ENCODE results near the gene CRADD. TPM values are rescaled to one million over a fixed set of nuclear protein-coding genes. Genes with fewer than 3 reads are reported as not detected.

The CRADD gene
- total RNA-seq, 1 experiment from 2014 or later = 10.1 TPM

DNA sequence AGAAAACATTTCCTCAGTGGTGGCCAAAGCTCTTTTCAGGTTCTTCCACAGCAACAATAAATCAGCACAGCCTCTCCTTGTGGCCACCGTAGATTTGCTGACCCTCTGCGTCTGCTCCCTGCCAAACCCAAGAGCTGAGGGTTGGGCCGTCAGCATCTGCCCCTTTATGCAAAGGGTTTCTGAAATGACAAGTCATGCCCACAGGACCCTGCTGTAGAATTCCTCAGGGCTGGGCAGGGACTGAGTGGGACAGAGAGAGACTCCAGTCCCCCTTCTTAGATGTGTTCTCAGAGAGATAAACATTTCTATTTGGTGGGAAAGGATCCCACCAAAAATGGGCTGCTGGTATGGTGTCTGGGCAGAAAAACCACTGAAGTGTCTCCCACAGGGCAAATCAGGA lies 238.2 kb downstream of the CRADD start:
- no peak overlapping the region for H3K4me3 Mint-ChIP-seq (ENCODE audit: low read depth, unreplicated experiment)
- TF ChIP-seq, protein P1, sequence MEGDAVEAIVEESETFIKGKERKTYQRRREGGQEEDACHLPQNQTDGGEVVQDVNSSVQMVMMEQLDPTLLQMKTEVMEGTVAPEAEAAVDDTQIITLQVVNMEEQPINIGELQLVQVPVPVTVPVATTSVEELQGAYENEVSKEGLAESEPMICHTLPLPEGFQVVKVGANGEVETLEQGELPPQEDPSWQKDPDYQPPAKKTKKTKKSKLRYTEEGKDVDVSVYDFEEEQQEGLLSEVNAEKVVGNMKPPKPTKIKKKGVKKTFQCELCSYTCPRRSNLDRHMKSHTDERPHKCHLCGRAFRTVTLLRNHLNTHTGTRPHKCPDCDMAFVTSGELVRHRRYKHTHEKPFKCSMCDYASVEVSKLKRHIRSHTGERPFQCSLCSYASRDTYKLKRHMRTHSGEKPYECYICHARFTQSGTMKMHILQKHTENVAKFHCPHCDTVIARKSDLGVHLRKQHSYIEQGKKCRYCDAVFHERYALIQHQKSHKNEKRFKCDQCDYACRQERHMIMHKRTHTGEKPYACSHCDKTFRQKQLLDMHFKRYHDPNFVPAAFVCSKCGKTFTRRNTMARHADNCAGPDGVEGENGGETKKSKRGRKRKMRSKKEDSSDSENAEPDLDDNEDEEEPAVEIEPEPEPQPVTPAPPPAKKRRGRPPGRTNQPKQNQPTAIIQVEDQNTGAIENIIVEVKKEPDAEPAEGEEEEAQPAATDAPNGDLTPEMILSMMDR (IDR thresholded peaks at IDR 0.05; ENCODE audit: unreplicated experiment) = no peak
- CTCF ChIA-PET = no interaction called here
- H3K27me3 Mint-ChIP-seq (ENCODE audit: unreplicated experiment) = no peaks in the 10 kb centered on the region
- no peak overlapping the region for H3K27ac Mint-ChIP-seq (ENCODE audit: unreplicated experiment)
- H3K4me1 Mint-ChIP-seq (ENCODE audit: low read depth, unreplicated experiment) = no peaks in the 10 kb centered on the region
- H3K9me3 Mint-ChIP-seq (ENCODE audit: low read depth, unreplicated experiment) = no peaks in the 10 kb centered on the region
- intact Hi-C loops (cut with micrococcal nuclease; ENCODE audit: unreplicated experiment) = no loop called here
- no peaks in the 10 kb centered on the region for H3K36me3 Mint-ChIP-seq (ENCODE audit: insufficient read depth, unreplicated experiment)
- no peak for DNase-seq
- no TSS peak for BruUV-seq (replicated peaks)

DNA sequence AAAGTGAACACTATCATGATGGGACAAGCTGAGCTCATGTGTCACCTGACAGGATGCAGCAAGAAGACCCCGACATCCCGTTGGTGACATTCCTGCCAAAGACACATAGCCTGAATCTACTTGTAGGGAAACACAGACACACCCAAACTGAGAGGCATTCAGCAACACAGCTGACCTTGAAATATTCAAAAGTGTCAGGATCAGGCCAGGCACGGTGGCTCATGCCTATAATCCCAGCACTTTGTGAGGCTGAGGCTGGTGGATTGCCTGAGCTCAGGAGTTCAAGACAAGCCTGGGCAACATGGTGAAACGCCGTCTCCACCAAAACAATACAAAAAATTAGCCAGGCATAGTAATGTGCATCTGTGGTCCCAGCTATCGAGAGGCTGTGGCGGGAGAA lies 239.2 kb downstream of the CRADD start:
- intact Hi-C loops (cut with micrococcal nuclease; ENCODE audit: unreplicated experiment) = no loop called here
- Mint-ChIP-seq H3K36me3 (ENCODE audit: insufficient read depth, unreplicated experiment) (no peaks in the 10 kb centered on the region), H3K4me1 (ENCODE audit: low read depth, unreplicated experiment) (no peaks in the 10 kb centered on the region), H3K9me3 (ENCODE audit: low read depth, unreplicated experiment) (no peaks in the 10 kb centered on the region), H3K4me3 (ENCODE audit: low read depth, unreplicated experiment) (no peak overlapping the region), H3K27ac (ENCODE audit: unreplicated experiment) (no peak overlapping the region), H3K27me3 (ENCODE audit: unreplicated experiment) (no peaks in the 10 kb centered on the region)
- TF ChIP-seq, protein P1 (IDR thresholded peaks at IDR 0.05; ENCODE audit: unreplicated experiment) = no peak
- BruUV-seq (replicated peaks) = no TSS peak
- CTCF ChIA-PET = no interaction called here
- DNase-seq = no peak

DNA sequence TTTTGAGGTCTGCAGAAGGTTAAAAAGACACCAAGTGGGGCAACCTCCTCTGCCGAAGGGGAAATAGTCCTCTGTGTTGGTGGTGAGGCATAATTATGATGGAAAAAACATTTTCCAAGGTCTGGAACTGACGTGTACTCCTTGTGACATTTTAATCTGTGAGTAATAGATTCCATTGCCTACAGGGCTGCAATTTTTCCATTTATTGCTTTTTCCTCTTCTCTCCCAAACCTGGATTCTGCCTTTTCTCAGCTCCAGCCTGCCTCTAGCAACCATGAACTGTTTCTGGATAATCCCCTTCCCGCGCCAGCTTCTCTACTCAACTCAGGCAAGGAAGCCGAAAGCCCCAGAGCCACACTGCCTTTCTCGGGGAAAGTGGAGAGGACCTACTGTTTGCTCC lies 241.1 kb downstream of the CRADD start:
- Mint-ChIP-seq H3K27me3 (ENCODE audit: unreplicated experiment) (no peaks in the 10 kb centered on the region), H3K4me1 (ENCODE audit: low read depth, unreplicated experiment) (no peaks in the 10 kb centered on the region), H3K27ac (ENCODE audit: unreplicated experiment) (no peak overlapping the region), H3K4me3 (ENCODE audit: low read depth, unreplicated experiment) (no peak overlapping the region), H3K9me3 (ENCODE audit: low read depth, unreplicated experiment) (no peaks in the 10 kb centered on the region), H3K36me3 (ENCODE audit: insufficient read depth, unreplicated experiment) (no peaks in the 10 kb centered on the region)
- intact Hi-C loops (cut with micrococcal nuclease; ENCODE audit: unreplicated experiment) = no loop called here
- BruUV-seq (replicated peaks) = no TSS peak
- TF ChIP-seq, protein P1 (IDR thresholded peaks at IDR 0.05; ENCODE audit: unreplicated experiment) = no peak
- CTCF ChIA-PET = no interaction called here
- DNase-seq = no peak

DNA sequence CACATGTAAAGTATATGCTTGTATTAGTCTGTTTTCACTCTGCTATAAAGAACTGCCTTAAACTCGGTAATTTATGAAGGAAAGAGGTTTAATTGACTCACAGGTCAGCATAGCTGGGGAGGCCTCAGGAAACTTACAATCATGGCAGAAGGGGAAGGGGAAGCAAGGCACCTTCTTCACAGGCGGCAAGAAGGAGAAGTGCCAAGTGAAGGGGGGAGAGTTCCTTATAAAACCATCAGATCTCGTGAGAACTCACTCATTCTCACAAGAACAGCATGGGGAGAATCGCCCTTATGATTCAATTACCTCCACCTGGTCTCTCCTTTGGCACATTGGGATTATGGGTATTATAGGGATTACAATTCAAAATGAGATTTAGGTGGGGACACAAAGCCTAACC lies 241.7 kb downstream of the CRADD start:
- no peak for DNase-seq
- BruUV-seq (replicated peaks) = no TSS peak
- intact Hi-C loops (cut with micrococcal nuclease; ENCODE audit: unreplicated experiment) = no loop called here
- H3K27ac Mint-ChIP-seq (ENCODE audit: unreplicated experiment) = no peak overlapping the region
- no peaks in the 10 kb centered on the region for H3K27me3 Mint-ChIP-seq (ENCODE audit: unreplicated experiment)
- no peaks in the 10 kb centered on the region for H3K4me1 Mint-ChIP-seq (ENCODE audit: low read depth, unreplicated experiment)
- TF ChIP-seq, protein P1 (IDR thresholded peaks at IDR 0.05; ENCODE audit: unreplicated experiment) = no peak
- H3K4me3 Mint-ChIP-seq (ENCODE audit: low read depth, unreplicated experiment) = no peak overlapping the region
- H3K36me3 Mint-ChIP-seq (ENCODE audit: insufficient read depth, unreplicated experiment) = no peaks in the 10 kb centered on the region
- H3K9me3 Mint-ChIP-seq (ENCODE audit: low read depth, unreplicated experiment) = no peaks in the 10 kb centered on the region
- CTCF ChIA-PET = no interaction called here

DNA sequence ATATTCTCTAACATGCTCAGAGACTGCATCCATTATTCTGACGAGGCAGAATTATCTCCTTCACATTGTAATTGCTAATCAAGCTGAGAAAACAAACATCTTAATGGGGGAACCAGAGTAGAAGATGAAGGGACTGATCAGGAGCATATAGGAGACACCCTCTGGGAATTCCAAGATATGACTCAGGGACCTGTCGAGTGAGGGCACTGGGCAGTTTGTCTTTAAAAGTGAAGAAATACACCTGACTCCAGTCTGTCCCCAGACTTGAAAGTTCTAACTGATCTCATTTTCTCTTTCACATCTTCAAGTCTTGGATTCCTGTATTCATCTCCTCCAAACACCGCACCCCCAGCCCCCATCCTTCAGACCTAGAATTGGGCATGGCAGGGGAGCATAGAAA lies 244.3 kb downstream of the CRADD start:
- Mint-ChIP-seq H3K27ac (ENCODE audit: unreplicated experiment) (no peak overlapping the region), H3K4me3 (ENCODE audit: low read depth, unreplicated experiment) (no peak overlapping the region), H3K27me3 (ENCODE audit: unreplicated experiment) (peaks cover 8% of the 10 kb centered on the region), H3K4me1 (ENCODE audit: low read depth, unreplicated experiment) (no peaks in the 10 kb centered on the region), H3K36me3 (ENCODE audit: insufficient read depth, unreplicated experiment) (no peaks in the 10 kb centered on the region), H3K9me3 (ENCODE audit: low read depth, unreplicated experiment) (peaks cover 3% of the 10 kb centered on the region)
- intact Hi-C loops (cut with micrococcal nuclease; ENCODE audit: unreplicated experiment) = no loop called here
- no peak for DNase-seq
- CTCF ChIA-PET = no interaction called here
- BruUV-seq (replicated peaks) = no TSS peak
- TF ChIP-seq, protein P1 (IDR thresholded peaks at IDR 0.05; ENCODE audit: unreplicated experiment) = no peak
